GM12878 (cell line): ENCODE results near the gene APBA1. TPM values are rescaled to one million over a fixed set of nuclear protein-coding genes. Genes with fewer than 3 reads are reported as not detected.

Experiments used
- ATAC-seq: fragments of 200-7000 bp; cut with Tn5 transposase; 3 replicates; pipeline ENCODE4 v1.9.1; 2020; ENCODE audit warnings: mild to moderate bottlenecking, moderate library complexity
- BruUV-seq: library from RNA; stranded (reverse); fragments of 400-500 nt; replicated peaks from 2 replicates; lab custom pipeline; 2021; lab: Mats Ljungman, UMichigan
- CTCF ChIA-PET: fragments of 300-600 bp; sonication (Branson Sonifier 250); formaldehyde crosslinking; extraction: SDS; loops from one replicate; lab custom pipeline; 2021; ENCODE audit warnings: inconsistent platforms; lab: Yijun Ruan, JAX
- POLR2A ChIA-PET: fragments of 350-600 bp; formaldehyde crosslinking; extraction: SDS; loops from one replicate; lab custom pipeline; 2021; ENCODE audit warnings: inconsistent platforms; lab: Charles Lee
- RAD21 ChIA-PET: fragments of 300-600 bp; sonication (Branson Sonifier 250); formaldehyde crosslinking; loops from one replicate; lab custom pipeline; 2023; ENCODE audit warnings: antibody characterized with exemption; ENCODE audit not compliant: unreplicated experiment; lab: Charles Lee
- SMC1A ChIA-PET: fragments of 300-600 bp; sonication (Branson Sonifier 250); formaldehyde crosslinking; loops from one replicate; lab custom pipeline; 2023; ENCODE audit not compliant: unreplicated experiment, uncharacterized antibody; lab: Charles Lee
- DNase-seq: peaks from one replicate; pipeline ENCODE4 v3.0.0-alpha.2; 2011; ENCODE audit warnings: low read depth, low spot score
- FAIRE-seq: peaks from 3 replicates; lab custom pipeline; 2011; peaks lifted over from hg19 to GRCh38; lab: Jason Lieb, UNC
- H2AFZ ChIP-seq: 2 replicates; pipeline ENCODE4 v1.6.0; 2011; ENCODE audit warnings: low read depth, low read length, control low read depth; ENCODE audit not compliant: control insufficient read depth
- H3K27ac ChIP-seq: 2 replicates; pipeline ENCODE4 v1.5.1; 2011; ENCODE audit warnings: control low read depth; ENCODE audit not compliant: control insufficient read depth, insufficient read depth
- H3K27me3 ChIP-seq, 2 experiments: replicated peaks in 1 of 2; 2 replicates each; pipeline versions ENCODE4 v1.6.0 to v1.6.1; 2011; ENCODE audit warnings: low read length in 1 of 2; ENCODE audit not compliant: control insufficient read depth in 2 of 2, insufficient read depth in 2 of 2
- H3K36me3 ChIP-seq, 2 experiments: 2 replicates each; pipeline ENCODE4 v1.5.1; 2011; ENCODE audit warnings: low read length in 1 of 2; ENCODE audit not compliant: control insufficient read depth in 2 of 2, insufficient read depth in 2 of 2
- H3K4me1 ChIP-seq: 2 replicates; pipeline ENCODE4 v1.6.1; 2011; ENCODE audit warnings: mild to moderate bottlenecking, low read length, moderate library complexity, mixed read lengths; ENCODE audit not compliant: control insufficient read depth, insufficient read depth
- H3K4me2 ChIP-seq: 2 replicates; pipeline ENCODE4 v1.6.0; 2011; ENCODE audit warnings: control low read depth; ENCODE audit not compliant: control insufficient read depth, insufficient read depth
- H3K4me3 ChIP-seq: fragments of 200-600 bp; sonication (generic); 2 replicates; pipeline ENCODE4 v1.5.1; 2016
- H3K79me2 ChIP-seq: 2 replicates; pipeline ENCODE4 v1.6.0; 2011; ENCODE audit warnings: low read length; ENCODE audit not compliant: control insufficient read depth, insufficient read depth
- H3K9ac ChIP-seq: 2 replicates; pipeline ENCODE4 v1.8.0; 2011; ENCODE audit warnings: low read length, control low read depth, mixed read lengths; ENCODE audit not compliant: control insufficient read depth, insufficient read depth
- H3K9me3 ChIP-seq: replicated peaks from 3 replicates; pipeline ENCODE4 v1.5.1; 2011; ENCODE audit warnings: mild to moderate bottlenecking, low read length; ENCODE audit not compliant: control insufficient read depth, insufficient read depth
- H4K20me1 ChIP-seq: 2 replicates; pipeline ENCODE4 v1.6.0; 2011; ENCODE audit not compliant: control insufficient read depth, insufficient read depth
- BCL11A ChIP-seq: IDR thresholded peaks from 2 replicates; pipeline ENCODE4 v1.6.1; 2011; ENCODE audit warnings: low read depth, low read length
- CEBPB ChIP-seq, 2 experiments: fragments of 150-350 bp in 1 of 2; IDR thresholded peaks; 2 replicates each; pipeline ENCODE4 v1.6.1; 2012 to 2014; ENCODE audit warnings: low read depth in 2 of 2, low read length in 2 of 2, borderline replicate concordance in 1 of 2, inconsistent platforms in 1 of 2
- CEBPZ ChIP-seq: fragments of 150-350 bp; IDR thresholded peaks from 2 replicates; pipeline ENCODE4 v1.6.1; 2016; ENCODE audit warnings: low read depth, low read length
- CTCF ChIP-seq, 3 experiments: IDR thresholded peaks in 2 of 3; conservative IDR thresholded peaks in 1 of 3; 2 replicates each; pipeline ENCODE4 v1.5.1; 2011; ENCODE audit warnings: low read depth in 3 of 3, low read length in 3 of 3, mild to moderate bottlenecking in 3 of 3, control low read depth in 2 of 3, moderate library complexity in 2 of 3, inconsistent platforms in 1 of 3, mixed read lengths in 1 of 3; ENCODE audit not compliant: control insufficient read depth in 2 of 3, insufficient read depth in 1 of 3; ENCODE audit errors: extremely low read depth in 1 of 3
- FOXK2 ChIP-seq: fragments of 450-650 bp; IDR thresholded peaks from 2 replicates; pipeline ENCODE4 v1.6.1; 2017; ENCODE audit warnings: mild to moderate bottlenecking, moderate library complexity
- HDAC6 ChIP-seq: fragments of 200-600 bp; sonication (generic); IDR thresholded peaks from one replicate; pipeline ENCODE4 v1.8.0; 2017; ENCODE audit warnings: antibody characterized with exemption; ENCODE audit not compliant: unreplicated experiment
- NRF1 ChIP-seq: conservative IDR thresholded peaks from 2 replicates; pipeline ENCODE4 v1.6.1; 2011; ENCODE audit warnings: mild to moderate bottlenecking, low read depth, low read length, improper control_type of control experiment
- POLR2AphosphoS2 ChIP-seq: IDR thresholded peaks from 2 replicates; pipeline ENCODE4 v1.6.1; 2011; ENCODE audit warnings: low read depth, mild to moderate bottlenecking, low read length, improper control_type of control experiment, moderate library complexity
- RBBP5 ChIP-seq: fragments of 200-600 bp; sonication (generic); conservative IDR thresholded peaks from 2 replicates; pipeline ENCODE4 v1.6.1; 2016
- RELA ChIP-seq: fragments of 450-650 bp; IDR thresholded peaks from 2 replicates; pipeline ENCODE4 v1.8.0; 2014; ENCODE audit warnings: borderline replicate concordance; ENCODE audit not compliant: partially characterized antibody
- RFX5 ChIP-seq: IDR thresholded peaks from 2 replicates; pipeline ENCODE4 v1.6.1; 2011; ENCODE audit warnings: low read depth, low read length, improper control_type of control experiment
- WRNIP1 ChIP-seq: IDR thresholded peaks from 2 replicates; pipeline ENCODE4 v1.6.1; 2011; ENCODE audit warnings: low read depth, low read length, improper control_type of control experiment, borderline replicate concordance
- ZBED1 ChIP-seq: IDR thresholded peaks from 2 replicates; pipeline ENCODE4 v1.6.1; 2016; ENCODE audit warnings: borderline replicate concordance
- ZNF592 ChIP-seq: fragments of 450-650 bp; IDR thresholded peaks from 2 replicates; pipeline ENCODE4 v1.6.1; 2017; ENCODE audit warnings: mild to moderate bottlenecking, moderate library complexity
- WGBS: methylation state at CpG from one replicate; pipeline ENCODE4 v1.1.6; 2016; ENCODE audit warnings: low lambda C conversion rate; ENCODE audit not compliant: insufficient replicate concordance, insufficient coverage; ENCODE audit errors: missing lambda C conversion rate; 5-methylcytosine and 5-hydroxymethylcytosine counted together
- in situ Hi-C: fragments of 300-500 bp; cut with MboI; formaldehyde crosslinking; loops from 9 replicates; pipeline ENCODE4 v1.14.3; 2018; ENCODE audit warnings: mixed read lengths
- intact Hi-C: fragments of 100-400 bp; cut with micrococcal nuclease; formaldehyde crosslinking; loops from one replicate; pipeline ENCODE4 v1.14.2; 2022; ENCODE audit not compliant: unreplicated experiment
- polyA plus RNA-seq, 11 experiments: library from polyadenylated mRNA; depleted of rRNA in 4 of 11; unstranded in 6 of 11; stranded (reverse) in 5 of 11; fragments of >200 nt; fragmentation: Nextera tagmentation in 4 of 11; fragmentation: Illumina TruSeq in 1 of 11; extraction: Ambion mirVana in 4 of 11; extraction: Trizol in 1 of 11; gene quantifications; 1 replicate in 1 of 11; 2 replicates in 10 of 11; pipeline versions ENCODE4 v1.2.1 to v1.2.3, GENCODE V29; 2011 to 2016; ENCODE audit warnings: inconsistent platforms in 2 of 11, missing spikeins in 2 of 11, low read depth in 1 of 11
- total RNA-seq, 4 experiments: library from RNA; depleted of rRNA in 3 of 4; stranded (reverse); fragments of >200 nt in 3 of 4; fragmentation: Illumina TruSeq in 1 of 4; extraction: Trizol in 1 of 4; gene quantifications; 2 replicates each; pipeline versions ENCODE4 v1.2.1 to v1.2.3, GENCODE V29; 2013 to 2021

The APBA1 gene
- total and polyA plus RNA-seq, 10 of the 15 experiments (the other 5 are each of a cell fraction or from before 2014, with no cell fraction given): 0.01 to 1.3 (median 0.05) TPM; not detected in 7

GRCh38 chr9:69428017-69428785 is 244.0 kb downstream of the APBA1 start:
- H3K36me3 ChIP-seq: no peaks in the 10 kb centered on the region
- H3K9me3 ChIP-seq: no peaks in the 10 kb centered on the region
- no peak overlapping the region for H3K9ac ChIP-seq
- no peak for TF ChIP-seq CEBPZ
- TF ChIP-seq CTCF (IDR thresholded peaks at IDR 0.05 in 2 of 3, conservative IDR thresholded peaks at IDR 0.05 in 1 of 3; ENCODE audit: control insufficient read depth in 2 of 3, extremely low read depth in 1 of 3, insufficient read depth in 1 of 3, low read depth in 3 of 3, low read length in 3 of 3): no peak
- no peak for TF ChIP-seq RELA
- TF ChIP-seq ZNF592: no peak
- TF ChIP-seq WRNIP1: no peak
- TF ChIP-seq FOXK2: no peak
- TF ChIP-seq BCL11A: no peak
- no peak for TF ChIP-seq ZBED1
- TF ChIP-seq RBBP5: no peak
- no peak for TF ChIP-seq HDAC6
- no peak for TF ChIP-seq NRF1
- no peak for TF ChIP-seq CEBPB (IDR thresholded peaks at IDR 0.05; ENCODE audit: borderline replicate concordance in 1 of 2, low read depth in 2 of 2, low read length in 2 of 2)
- TF ChIP-seq POLR2AphosphoS2: no peak
- no peak for TF ChIP-seq RFX5
- no peak overlapping the region for H3K4me2 ChIP-seq
- ATAC-seq (no peak), DNase-seq (no peak), FAIRE-seq (no peak)
- RAD21 ChIA-PET: no interaction called here
- peaks cover 0 to 3% of the 10 kb centered on the region in 2 experiments; a peak in 2 of 4 replicates for H3K27me3 ChIP-seq
- H3K4me3 ChIP-seq: no peak overlapping the region
- CTCF ChIA-PET: no interaction called here
- no peaks in the 10 kb centered on the region for H3K79me2 ChIP-seq
- H4K20me1 ChIP-seq: no peaks in the 10 kb centered on the region
- SMC1A ChIA-PET: no interaction called here
- in situ Hi-C loops: loop anchor here (10.0 kb wide), 2 partner anchors 447 to 497 kb away; no protein-coding TSS in a partner anchor
- no TSS peak for BruUV-seq
- intact Hi-C loops: no loop called here
- H3K27ac ChIP-seq: no peak overlapping the region
- no peaks in the 10 kb centered on the region for H3K4me1 ChIP-seq
- WGBS: 20% methylated on average over 15 of the region's 15 CpGs
- no peak overlapping the region for H2AFZ ChIP-seq
- POLR2A ChIA-PET: no interaction called here
